ENCODE results near the gene POLH.

DNA sequence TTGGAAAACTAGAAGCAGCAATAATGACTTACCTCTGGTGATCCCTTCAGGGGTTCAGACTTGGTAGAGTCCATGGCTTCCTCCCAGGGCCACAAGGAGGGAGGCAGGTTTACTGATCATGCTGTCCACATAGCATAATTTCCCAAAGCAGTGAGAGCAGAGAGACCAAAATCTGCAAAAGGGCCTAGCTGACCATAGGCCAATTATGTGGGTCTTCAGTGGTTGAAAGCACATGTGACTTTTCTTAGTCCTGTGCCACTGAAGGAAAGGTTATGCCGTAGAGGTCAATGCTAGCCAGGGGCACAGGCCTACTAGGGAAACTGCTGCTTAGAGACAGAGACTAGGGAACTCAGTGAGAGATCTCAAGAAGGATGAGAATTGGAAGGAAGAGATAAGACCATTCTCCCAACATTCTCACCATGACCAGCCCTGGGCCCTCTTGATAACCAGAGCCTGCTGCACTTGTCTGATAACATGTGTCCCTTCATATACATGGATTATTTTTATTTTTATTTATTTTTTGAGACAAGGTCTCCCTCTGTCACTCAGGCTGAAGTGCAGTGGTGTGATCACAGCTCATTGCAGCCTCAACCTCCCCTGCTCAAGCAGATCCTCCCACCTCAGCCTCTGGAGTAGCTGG is 55.1 kb downstream of the POLH start:
- TF ChIP-seq, protein P1, sequence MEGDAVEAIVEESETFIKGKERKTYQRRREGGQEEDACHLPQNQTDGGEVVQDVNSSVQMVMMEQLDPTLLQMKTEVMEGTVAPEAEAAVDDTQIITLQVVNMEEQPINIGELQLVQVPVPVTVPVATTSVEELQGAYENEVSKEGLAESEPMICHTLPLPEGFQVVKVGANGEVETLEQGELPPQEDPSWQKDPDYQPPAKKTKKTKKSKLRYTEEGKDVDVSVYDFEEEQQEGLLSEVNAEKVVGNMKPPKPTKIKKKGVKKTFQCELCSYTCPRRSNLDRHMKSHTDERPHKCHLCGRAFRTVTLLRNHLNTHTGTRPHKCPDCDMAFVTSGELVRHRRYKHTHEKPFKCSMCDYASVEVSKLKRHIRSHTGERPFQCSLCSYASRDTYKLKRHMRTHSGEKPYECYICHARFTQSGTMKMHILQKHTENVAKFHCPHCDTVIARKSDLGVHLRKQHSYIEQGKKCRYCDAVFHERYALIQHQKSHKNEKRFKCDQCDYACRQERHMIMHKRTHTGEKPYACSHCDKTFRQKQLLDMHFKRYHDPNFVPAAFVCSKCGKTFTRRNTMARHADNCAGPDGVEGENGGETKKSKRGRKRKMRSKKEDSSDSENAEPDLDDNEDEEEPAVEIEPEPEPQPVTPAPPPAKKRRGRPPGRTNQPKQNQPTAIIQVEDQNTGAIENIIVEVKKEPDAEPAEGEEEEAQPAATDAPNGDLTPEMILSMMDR (IDR thresholded peaks at IDR 0.05; ENCODE audit: extremely low read depth in 1 of 2, insufficient read depth in 1 of 2, low read depth in 1 of 2, low read length in 2 of 2) = no peak
- TF ChIP-seq POLR2AphosphoS5 (IDR thresholded peaks at IDR 0.05; ENCODE audit: insufficient read depth, low read depth, low read length) (no peak), POLR2A (IDR thresholded peaks at IDR 0.05; ENCODE audit: low read depth, low read length) (no peak), EZH2 (IDR thresholded peaks at IDR 0.05; ENCODE audit: borderline replicate concordance, low read depth, low read length, severe bottlenecking) (no peak), JUN (IDR thresholded peaks at IDR 0.05; ENCODE audit: borderline replicate concordance, insufficient read depth, insufficient read length, low read depth) (no peak)
- TF ChIP-seq, protein P2, sequence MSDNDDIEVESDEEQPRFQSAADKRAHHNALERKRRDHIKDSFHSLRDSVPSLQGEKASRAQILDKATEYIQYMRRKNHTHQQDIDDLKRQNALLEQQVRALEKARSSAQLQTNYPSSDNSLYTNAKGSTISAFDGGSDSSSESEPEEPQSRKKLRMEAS (IDR thresholded peaks at IDR 0.05; ENCODE audit: insufficient read depth, insufficient read length) = no peak
